GM18909 (cell line): Measurements from ENCODE around the gene SPATA12.

Experiments
- ATAC-seq: cut with Tn5 transposase; IDR thresholded peaks from one replicate; pipeline ENCODE4 v1.9.1; 2021; ENCODE audit warnings: mild to moderate bottlenecking; ENCODE audit not compliant: unreplicated experiment, poor library complexity

Gene SPATA12

DNA sequence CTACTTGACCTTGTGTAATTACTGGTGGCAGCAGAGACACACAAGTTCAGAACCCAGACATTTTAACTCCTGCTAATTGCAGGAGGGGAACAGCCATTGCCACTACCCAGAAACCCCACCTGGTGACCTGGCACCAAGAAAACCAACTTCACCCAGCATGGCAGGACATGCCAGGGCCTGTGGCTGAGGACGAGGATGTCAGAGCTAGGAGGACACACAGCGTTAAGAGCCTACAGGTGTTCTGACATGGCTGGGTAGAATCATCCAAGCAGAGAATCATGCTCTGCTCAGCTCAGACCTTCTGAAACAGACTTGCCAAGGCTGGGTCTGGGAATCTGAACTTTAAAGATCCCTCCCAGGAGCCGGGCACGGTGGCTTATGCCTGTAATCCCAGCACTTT lies 11.7 kb upstream of the SPATA12 start:
- ATAC-seq, result no peak

DNA sequence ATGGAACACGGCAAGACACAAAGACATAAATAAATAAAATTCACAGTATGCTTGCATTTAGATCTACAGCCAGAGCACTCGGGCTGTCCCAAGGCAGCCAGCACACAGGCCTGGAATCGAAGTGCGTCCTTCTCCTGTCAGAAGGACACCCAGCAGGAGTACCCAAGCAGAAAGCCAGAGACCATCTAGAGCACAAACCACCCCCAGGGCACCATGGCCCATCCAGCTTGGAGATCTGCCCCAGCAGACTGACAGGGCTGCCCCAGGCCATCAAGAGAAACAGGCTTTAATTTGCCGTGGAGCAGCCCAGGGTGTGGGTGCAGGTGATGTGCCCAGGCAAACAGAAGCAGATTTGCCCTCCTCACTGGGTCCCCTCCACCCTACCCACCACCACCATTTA lies 7.8 kb upstream of the SPATA12 start:
- no peak for ATAC-seq

DNA sequence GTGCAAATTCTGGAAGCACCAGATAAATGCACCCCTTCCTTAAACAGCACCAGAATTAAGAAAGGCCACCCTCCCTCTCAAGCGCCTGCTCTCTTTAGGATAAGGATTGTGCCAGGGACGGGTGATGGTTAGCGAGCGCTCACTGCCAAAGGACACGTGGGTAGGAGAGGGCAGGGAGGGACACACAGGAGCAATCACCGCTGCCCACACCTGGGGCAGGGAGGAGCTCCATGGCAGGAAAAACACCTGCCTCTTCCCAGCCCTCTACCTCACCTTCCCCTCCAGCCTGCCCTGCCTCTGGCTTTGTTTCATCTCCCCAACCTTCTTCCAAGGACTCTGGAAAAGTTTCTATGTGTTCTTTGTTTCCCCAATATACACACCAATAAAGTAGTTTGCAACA lies 7.3 kb upstream of the SPATA12 start:
- ATAC-seq, result no peak

DNA sequence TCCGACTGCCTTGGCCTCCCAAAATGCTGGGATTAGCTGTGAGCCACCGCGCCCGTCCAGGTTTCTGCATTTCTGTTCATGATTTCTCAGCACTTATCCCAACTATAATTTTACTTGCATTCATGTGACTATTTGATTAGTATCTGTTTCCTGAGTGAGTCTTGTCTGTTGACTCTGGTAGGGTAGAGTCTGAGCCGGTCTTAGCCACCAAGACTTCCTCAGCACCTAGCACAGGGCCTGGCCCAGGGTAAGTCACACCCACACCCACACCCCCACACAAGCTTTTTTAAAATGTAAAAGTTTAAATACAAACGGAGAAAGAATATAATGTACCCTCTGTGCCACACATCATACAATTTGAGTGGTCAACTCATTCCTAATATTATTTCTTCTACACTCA lies 3.1 kb upstream of the SPATA12 start:
- no peak for ATAC-seq

DNA sequence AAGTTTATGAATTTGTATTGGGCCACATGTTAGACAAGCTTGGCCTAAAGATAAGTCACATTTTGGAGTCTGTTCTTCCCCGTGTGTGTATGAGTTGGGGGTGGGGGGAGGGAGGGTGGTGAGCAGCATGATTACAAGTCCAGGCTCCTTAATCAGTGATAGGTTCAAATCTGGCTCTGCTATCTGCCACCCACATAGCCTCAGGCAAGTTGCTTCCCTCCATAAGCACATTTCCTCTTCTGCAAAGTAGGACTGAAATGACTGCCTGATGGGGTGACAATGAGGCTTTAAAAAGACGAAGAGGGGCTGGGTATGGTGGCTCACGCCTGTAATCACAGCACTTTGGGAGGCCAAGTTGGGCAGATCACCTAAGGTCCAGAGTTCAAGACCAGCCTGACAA lies 1.1 kb upstream of the SPATA12 start:
- ATAC-seq, result no peak

DNA sequence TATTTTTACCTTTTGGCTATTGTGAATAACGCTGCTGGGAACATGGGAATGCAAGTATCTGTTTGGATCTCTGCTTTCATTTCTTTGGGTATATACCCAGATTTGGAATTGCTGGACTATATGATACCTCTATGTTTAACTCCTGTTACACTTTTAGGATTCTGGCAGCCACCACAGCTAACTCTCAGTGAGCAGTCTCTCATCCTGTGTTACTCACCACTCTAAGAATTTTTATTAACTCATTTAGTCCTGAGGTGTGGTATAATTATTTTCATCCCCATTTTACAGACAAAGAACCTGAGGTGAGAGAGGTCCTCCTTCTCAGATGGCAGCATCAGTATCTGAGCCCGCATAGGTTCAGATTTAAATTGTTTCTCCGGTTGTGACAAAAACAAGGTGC lies 1.1 kb downstream of the SPATA12 start:
- ATAC-seq, result no peak

DNA sequence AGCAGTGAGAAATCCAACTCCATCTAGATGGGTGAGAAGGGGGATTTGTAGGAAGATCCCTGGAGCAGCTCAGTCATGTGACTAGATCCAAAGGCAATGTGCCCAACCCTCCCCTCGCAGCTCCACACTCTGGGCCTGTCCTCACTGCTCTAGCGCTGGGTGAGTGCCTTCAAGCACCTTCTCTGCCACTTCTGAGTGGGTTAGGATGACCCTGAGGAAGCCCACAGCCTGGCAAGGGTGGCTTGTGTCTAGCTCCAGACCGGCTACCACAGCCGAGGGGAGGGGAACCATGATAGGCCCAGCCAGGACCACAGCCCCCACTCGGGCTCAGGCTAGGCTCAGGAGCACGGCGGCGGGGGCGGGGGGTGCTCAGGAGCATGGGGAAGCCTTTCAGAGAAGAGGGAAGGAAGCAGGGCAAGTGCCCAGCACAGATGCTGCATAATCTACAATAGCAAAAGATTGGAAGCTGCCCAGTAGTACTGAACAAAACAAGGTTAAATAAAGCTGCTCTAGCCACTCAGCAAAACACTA lies 1.7 kb downstream of the SPATA12 start:
- no peak for ATAC-seq

DNA sequence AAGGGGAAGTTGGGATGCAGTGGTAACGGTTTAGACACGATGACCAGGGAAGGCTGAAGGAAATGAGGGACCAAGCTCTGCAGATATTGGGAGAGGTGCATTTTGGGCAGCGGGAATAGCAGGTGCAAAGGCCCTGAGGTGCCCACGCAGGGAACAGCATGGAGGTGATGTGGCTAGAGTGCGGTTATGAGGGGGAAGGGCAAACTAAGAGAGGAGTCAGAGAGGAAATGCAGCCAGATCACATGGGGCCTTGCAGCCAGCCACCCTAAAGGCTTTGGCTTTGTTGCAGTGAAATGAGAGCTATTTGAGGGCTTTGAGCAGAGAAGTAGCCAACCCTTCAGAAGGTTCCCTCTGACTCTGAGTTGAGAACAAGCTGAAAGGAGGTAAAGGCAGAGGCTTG lies 2.6 kb downstream of the SPATA12 start:
- ATAC-seq, result no peak

DNA sequence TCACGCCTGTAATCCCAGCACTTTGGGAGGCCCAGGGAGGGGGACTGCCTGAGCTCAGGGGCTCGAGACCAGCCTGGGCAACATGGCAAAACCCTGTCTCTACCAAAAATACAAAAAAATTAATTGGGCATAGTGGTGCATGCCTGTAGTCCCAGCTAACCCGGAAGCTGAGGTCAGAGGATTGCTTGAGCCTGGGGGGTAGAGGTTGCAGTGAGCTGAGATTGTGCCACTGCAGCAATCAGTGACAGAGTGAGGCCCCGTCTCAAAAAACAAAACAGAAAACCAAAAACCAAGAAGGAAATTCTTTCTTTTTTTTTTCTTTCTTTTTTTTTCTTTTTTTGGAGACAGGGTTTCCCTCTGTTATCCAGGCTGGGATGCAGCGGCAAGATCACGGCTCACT lies 3.5 kb downstream of the SPATA12 start:
- no peak for ATAC-seq

DNA sequence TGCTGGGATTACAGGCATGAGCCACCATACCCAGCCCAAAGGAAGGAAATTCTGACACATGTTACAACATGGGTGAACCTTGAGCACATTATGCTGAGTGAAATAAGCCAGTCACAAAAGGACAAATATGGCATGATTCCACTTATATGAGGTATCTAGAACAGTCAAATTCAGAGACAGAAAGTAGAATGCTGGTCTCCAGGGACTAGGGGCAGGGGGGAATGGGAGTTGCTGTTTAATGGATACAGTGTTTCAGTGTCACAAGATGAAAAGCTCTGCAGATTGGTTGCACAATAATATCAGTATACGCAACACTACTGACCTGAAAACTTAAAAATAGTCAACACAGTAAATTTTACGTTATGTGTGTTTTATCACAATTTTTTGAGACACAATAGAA lies 4.1 kb downstream of the SPATA12 start:
- no peak for ATAC-seq

DNA sequence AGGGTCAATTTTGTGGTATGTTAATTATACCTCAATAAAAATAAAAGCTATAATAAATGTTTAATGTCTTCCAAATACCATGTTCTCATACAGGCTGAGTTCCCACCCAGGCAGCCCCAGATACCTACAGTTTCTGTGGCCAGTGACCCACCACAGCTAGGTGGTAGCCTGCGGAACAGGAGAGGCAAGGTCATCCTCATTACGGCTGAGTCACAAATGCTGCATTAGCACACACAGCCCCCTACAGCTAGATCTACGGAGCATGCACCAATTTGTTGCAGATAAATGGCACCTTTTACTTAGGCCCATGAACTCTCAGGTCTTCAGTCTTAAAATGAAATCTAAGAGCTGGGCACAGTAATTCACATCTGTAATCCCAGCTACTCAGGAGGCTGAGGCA lies 5.1 kb downstream of the SPATA12 start:
- no peak for ATAC-seq

DNA sequence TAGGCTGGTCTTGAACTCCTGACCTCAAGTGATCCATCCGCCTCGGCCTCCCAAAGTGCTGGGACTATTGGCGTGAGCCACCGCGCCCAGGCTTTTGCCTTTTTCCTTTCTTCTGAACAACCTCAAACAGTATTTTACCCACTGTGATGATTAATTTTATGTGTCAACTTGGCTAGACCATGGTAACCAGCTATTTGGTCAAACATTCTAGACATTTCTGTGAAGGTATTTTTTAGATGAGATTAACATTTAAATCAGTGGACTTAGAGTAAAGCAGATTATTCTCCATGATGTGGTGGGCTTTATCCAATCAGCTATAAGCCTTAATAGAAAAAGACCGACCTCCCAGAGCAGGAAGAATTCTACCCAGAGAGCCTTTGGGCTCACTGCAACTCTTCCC lies 6.0 kb downstream of the SPATA12 start:
- no peak for ATAC-seq

DNA sequence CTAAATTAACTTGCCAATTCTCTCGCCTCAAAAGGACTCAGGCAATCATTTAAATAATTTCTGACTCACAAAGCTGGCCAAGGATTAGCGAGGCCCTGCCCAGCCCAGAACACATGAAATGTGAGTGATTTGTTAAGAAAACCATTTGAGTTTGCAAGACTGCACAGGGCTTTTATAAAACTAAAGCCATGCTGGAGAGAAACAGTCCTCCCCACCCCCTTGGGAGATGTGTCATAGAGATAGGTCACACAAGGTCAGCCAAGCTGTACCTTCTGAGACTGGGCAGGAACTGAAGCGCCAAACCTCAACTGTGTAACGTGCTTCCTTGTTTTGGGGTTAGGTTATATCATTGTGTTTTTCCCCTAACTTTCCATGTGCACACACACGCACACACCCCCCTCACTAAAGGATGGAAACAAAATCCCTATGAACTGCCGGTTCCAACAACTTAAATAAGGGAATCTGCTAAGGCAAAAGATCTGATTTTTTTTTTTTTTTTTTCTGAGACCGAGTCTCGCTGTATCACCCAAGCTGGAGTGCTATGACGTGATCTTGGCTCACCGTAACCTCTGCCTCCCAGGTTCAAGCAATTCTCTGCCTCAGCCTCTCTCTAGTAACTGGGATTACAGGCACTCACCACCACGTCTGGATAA lies 8.1 kb downstream of the SPATA12 start:
- peak; percentile 98 for ATAC-seq

DNA sequence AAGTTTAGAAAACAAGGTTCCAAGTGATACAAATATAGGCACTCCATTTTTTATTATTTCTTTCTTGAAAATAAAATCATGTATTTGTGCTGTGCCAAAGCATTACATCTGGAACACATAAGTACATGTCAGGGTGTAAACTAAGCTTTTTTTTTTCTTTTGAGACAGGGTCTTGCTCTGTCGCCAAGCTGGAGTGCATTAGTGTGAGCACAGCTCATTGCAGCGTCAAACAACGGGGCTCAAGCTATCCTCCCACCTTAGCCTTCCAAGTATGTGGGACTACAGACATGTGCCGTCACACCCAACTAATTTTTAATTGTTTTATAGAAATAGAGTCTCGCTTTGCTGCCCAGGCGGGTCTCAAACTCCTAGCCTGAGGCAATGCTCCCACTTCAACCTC lies 9.0 kb downstream of the SPATA12 start:
- ATAC-seq, result no peak

DNA sequence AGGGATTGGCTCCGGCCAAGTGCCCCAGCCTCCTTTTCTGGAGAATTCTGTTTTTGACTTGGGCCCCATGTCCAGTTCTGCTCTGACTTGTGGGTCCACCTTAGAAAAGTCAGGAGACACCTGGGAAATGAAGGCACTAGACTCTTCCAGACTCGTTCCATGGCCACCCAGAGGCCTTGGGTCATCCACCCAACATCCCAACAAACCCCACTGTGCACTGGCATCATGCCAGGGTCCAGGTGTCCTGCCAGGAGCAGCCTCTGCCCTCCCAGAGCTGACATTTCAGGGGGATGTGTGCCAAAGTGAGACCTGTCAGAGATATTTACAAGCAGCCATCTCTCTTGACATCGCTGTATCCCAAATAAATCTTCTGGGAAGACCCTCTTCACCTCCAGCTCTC lies 13.2 kb downstream of the SPATA12 start:
- ATAC-seq, result no peak

DNA sequence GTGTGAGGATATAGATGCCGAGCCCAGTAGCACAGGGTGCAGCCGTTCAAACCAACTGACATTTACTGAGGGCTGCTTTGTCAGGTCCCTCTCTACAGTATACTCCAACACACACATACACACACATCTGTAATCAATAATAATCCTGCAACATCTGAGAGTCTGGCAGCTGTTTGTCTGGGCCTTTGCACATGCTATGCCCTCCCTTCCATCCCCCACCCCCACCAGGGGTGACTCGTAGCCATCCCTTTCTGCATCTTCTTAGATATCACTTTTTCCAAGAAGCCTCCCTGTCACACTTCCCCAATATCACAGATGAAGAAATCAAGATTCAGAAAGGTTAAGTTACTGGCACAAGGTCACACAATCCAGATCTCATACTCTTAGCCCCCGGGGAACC lies 13.7 kb downstream of the SPATA12 start:
- ATAC-seq, result no peak

DNA sequence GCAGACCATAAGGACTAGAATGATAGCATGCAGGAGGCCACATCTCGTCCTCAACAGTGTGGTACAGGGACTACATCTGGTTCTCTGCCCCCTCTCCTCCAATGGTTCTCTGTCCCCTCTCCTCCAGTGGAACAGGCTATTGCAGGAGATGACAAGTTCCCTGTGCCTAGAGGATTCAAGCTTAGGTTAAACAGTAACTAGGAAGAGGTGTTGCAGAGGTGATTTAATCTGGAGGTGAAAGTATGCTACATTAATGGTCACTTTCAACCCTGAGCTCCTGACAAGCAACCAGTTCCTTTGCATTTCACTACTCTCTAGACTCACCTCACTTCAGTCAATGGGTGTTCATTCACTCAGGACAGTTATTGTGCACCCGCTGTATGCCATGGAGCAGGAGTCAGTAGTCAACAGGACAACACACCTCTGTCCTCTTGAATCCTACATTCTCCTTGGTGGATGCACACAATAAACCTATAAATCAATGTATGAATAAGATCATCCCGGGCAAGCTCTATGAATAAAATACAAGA lies 16.0 kb downstream of the SPATA12 start:
- ATAC-seq, result no peak

DNA sequence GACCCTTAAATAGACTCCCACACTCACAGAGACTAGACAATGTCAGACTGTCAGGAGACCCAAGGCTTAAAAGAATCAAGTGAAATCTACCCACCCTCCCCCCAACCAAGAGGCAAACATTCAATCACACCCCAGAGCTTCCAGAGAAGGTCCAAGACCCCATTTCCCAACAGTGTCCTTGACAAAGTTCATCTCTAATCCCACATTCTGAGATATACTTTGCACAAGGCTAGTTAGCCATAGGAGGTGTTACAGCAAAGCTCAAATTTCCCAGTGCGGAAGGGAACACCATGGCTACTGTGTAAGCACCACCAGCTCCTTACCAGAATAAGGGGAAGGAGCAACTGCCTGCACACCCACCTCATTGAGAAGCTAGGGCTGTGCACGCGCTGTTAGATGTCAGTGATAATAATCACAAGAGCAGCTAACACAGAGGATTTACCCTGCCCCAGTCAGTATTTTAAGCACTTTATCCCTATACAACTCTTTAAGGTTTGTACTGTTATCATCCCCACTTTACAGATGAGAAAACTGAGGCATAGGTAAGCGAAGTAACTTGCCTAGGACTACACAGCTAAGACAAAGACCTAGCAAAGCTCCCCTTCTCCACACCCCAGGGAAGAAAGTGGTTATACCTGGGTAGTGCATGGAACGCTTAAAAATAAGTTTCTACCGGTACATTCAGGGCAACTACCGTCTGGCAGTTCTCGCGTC lies 17.3 kb downstream of the SPATA12 start:
- no peak for ATAC-seq

DNA sequence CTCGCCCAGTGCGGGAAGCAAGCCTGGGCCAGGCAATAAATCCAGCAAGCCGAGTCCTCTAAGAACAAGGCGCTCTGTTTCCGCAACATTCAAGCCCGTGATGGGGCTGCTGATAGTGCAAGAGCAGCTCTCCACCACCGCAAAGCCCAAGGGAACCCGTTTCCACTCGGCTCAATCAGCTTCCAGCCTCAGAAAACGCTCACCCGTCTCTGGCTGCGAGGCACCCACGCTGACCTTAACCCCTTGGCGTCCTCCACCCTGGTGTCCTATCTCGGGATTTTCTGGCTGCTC lies 17.8 kb downstream of the SPATA12 start:
- peak; percentile 53 for ATAC-seq

DNA sequence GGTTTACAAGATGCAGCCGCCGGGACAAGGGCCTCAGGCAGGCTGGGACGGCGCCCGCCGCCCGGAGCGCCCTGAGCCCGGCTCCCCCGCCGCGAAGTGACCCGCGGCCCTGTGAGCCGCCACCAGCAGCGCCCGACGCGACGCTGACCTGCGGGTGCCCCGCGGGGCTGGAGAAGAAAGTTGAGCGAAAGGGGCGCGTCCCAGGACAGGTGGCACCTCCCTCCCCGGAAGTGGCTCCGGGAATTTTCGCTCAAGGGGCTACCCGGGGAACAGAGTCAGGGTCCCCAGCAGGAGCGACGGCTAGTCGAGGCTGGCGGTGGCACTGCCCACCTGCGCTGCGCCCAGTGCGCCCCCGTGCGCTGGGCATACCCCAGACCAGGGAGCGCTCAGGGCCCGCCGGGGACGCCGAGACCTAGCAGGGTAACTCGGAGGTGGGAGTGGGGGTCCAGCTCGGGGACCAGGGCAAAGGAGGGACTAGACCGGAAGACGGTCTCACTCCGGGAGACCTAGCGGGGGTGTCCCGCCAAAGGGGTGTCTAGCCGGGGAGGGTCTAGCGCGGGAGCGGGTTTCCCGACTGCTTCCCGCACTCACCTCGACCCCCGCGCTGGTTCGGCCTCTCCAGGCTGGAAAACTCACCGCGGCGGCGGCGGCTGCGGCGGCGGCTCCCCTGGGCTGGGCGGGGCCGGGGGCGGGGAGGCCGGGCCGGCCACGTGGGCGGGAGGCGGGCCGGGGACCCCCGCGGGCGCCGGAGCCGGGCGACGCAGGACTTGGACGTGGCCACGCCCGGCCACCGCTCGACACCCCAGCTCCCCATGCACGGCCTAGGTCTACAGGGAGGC lies 18.4 kb downstream of the SPATA12 start:
- peak; percentile 36 for ATAC-seq

DNA sequence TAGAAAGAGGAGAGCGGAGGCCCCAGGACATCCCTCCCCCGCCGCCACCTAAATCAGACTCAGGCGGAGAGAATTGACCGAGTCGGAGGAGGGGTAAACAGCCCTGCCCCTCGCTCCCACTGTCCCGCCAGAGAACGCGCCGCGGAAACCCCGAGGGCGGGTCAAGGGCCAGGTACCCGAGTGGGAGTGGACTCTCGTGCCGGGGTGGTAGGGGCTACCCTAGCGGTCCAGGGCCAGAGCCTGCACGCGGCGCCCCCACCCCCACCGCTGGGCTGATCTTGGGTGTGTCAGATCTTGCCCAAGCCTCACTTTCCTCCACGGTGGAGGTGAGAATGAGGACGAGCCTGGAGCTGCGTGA lies 19.0 kb downstream of the SPATA12 start:
- no peak for ATAC-seq
